LNCAP (cell line): Measurements from ENCODE around the gene EPB41L4B.

Experiments
- TF ChIP-seq, protein P1 (sequence below): fragments of 450-650 bp; IDR thresholded peaks from 2 replicates; pipeline ENCODE4 v1.5.1; 2017; ENCODE audit warnings: mild to moderate bottlenecking

EPB41L4B gene

DNA sequence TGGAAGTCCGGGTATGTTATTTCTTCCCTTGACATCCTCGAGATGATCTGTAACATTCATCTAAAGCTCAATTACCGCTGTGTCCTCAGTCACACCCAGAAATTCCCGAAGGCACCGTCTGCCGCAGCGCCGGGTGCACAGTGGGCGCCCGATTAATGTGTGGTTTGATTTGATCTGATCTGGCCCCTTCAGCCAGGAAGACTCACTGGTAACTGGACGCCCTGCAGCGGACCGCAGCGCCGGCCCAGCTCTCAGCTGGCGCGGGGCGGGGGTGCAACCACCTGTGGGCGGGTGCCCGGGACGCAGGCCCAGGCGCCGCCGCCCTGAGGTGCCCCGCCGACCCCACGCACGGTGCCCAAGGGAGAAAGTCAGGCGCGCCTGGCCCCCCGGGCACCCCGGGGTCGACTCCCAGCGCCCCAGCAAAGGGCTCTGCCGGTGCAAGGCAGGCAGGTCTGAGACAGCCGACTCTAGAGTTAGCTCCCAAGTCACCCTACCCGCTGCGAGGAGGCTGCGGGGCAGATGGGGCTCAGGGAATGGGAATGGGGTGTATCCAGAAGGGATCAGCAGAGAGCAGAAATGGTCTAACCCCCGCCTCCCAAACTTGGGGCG is 1.7 kb downstream of the EPB41L4B start:
- TF ChIP-seq, protein P1, sequence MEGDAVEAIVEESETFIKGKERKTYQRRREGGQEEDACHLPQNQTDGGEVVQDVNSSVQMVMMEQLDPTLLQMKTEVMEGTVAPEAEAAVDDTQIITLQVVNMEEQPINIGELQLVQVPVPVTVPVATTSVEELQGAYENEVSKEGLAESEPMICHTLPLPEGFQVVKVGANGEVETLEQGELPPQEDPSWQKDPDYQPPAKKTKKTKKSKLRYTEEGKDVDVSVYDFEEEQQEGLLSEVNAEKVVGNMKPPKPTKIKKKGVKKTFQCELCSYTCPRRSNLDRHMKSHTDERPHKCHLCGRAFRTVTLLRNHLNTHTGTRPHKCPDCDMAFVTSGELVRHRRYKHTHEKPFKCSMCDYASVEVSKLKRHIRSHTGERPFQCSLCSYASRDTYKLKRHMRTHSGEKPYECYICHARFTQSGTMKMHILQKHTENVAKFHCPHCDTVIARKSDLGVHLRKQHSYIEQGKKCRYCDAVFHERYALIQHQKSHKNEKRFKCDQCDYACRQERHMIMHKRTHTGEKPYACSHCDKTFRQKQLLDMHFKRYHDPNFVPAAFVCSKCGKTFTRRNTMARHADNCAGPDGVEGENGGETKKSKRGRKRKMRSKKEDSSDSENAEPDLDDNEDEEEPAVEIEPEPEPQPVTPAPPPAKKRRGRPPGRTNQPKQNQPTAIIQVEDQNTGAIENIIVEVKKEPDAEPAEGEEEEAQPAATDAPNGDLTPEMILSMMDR = no peak

DNA sequence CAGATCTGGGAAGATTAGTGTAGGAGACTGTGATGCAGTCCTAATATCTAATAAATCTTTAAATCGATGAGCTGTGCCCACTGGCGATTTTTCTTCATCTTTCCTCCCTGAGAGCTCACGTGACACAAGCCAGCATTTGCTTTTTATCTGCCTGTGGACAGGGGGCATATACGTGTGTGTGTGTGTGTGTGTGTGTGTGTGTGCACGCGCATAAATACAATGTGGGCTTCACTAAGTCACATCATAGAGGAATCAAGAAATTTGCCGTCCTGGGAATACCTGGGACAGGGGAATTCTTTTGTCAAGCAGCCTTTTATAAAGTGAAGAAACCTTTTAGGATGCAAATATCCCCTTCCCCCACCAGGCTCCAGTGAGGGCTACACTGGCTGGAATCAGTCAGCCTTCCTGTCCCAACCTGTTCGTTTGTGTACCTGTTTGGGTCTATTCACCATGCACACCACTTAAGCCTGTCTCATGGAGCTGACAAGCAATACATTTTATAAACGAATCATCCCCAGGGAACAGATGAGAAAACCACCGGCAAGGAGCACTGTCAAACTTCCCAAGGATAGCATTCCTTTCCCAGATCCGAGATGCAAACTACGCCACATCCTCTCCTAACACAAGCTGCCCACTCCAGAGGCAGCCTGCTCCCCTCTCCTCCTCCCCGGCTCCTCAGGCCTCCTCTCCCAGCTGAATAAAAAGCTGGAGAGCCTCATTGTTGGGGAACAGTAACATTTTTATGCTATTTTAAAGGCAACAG is 2.7 kb downstream of the EPB41L4B start:
- TF ChIP-seq, protein P1 = no peak

DNA sequence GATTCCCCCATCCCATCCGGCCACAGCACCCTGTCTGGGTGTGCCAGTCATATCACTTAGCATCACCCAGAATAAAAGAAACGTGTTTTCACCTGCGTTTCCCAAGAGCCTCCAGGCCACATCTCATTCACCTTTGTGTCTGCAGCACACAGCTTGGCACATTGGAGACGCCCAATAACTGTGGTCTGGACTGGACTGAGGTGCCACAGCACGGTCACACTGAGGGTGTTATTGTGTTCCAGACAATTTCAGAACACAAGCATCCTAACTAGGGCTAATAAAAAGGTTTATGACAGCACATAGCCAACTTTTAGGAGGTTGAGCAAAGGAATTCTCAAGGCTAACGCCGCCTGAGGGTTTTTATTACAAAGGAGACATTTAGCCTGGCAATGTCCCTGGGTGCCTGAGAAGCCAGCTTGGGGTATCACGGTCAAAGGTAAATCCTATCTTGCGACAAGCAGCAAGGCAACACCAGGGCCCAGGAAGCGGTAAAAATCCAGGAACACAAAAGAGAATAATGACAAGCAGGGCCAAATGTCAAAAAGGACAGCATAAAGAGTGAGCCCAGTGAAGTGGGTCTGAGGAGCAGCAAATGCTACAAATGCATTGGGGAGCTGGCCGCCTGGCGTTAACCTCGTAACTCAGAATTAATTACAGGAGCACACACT is 3.4 kb downstream of the EPB41L4B start:
- TF ChIP-seq, protein P1 = no peak

DNA sequence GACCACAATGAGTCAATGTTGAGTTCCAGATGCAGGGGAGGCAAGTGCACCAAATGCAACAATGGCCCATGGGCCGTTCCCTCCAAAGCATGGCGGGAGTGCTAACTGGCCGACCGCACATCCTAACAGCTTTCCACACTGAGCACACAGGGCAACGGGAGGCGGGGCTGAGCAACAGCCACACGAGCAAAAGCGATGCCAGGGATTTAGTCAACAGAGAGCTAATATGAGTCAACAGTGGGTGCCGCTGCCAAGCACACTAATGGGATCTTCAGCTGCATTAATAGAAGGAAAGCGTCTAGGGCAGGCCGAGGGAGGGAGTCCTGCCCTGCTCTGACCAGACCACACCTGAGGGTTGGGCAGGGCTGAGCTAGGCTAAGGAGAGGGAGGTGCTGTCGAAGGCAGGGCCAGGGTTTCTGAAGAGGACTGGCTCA is 4.6 kb downstream of the EPB41L4B start:
- TF ChIP-seq, protein P1 = no peak; the same call in 1 of the 2 replicates

DNA sequence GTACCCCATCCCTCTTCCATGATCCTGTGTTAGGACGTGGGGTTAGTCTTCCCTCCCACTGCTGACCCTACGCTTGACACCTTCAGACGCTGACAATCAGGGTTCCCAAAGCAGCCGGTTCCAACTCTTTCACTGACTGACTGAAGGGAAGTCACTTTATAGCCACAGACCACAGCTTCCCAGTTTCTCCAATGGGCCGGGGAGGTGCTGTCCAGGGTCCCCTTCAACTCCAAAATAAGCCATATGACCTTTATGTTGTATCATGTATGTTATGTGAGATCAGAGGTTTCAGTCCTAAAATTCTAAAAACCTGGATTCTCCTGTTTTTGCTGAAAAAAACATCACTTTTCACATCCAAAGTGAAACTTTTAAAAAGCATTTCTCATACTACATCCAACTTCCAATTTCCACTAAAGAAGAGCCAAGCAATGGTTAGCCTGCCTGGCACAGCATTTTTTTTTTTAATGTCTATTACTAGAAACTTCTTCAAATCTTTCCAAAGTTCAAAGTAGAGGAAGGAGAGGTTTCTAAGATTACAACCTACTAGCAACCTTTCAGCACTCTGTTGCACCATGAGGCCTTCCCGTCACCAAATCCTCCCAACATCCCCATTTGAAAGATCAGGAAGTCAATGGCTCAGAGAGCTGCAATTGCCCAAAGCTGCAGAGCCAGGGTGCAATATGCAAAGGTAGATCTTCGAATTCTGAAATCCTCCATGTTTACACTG is 5.2 kb downstream of the EPB41L4B start:
- TF ChIP-seq, protein P1 = no peak

- TF ChIP-seq, protein P1 = no peak
Measured at GRCh38 chr9:109314011-109314531, 6.8 kb downstream of the EPB41L4B start.

DNA sequence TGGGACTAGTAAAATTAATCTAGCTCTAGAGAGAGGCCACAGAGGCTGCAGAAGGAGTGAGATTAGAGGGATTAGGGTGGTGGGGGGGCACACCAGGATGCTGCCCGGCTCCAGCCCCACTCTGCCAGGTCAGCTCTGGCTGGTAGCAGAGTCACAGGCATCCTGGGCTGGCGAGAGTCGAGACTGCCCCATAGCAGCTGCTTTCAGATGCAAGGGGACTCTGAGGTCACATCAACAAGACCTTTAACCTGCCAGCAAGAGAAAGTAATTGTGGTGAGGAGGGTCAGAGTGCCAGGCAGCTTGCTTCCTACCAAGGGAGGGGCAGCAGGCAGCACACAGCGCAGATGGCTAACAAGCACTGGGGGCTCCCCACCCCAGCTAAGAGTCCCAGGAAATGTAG is 7.5 kb downstream of the EPB41L4B start:
- TF ChIP-seq, protein P1 = no peak
